SH-SY5Y (cell line): ENCODE results near the gene CEP89.

ENCODE experiments used
- GATA2 ChIP-seq: IDR thresholded peaks from 2 replicates; pipeline ENCODE4 v1.6.1; 2011; ENCODE audit warnings: mild to moderate bottlenecking, low read depth, low read length
- GATA3 ChIP-seq: IDR thresholded peaks from 2 replicates; pipeline ENCODE4 v1.6.1; 2011; ENCODE audit warnings: low read depth, mild to moderate bottlenecking, low read length, moderate library complexity

Gene CEP89

DNA sequence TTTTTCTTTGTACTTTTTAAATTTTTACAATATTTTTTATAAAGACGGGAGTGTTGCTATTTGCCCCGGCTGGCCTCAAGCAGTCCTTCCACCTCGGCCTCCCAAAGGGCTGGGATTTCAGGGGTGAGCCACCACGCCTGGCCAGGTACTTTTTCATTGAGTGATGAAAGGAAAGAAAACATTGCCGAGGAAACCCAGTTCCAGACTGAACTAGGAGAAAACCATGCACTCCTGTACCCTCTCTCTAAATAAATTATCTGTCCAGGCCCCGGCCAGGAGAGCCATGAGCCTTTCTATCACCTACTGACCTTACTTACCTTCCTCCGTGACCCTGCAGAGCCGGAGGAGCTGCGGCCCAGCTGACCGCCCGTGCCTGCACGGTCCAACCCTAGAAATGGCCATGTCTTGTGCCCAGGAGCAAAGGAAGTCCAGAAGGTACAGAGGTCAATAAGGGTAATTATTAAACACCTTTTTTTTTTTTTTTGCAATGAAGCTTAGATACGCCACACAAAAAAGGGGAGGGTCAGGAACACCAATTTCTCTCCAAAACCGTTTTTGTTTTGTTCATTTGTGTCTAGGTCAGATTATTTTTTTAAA is 102.3 kb downstream of the CEP89 start, which contains the start of gene SLC7A9:
Gene SLC7A9 (minus strand): TSS at position 399 of the 597 bp plus-strand sequence. CDS start 1,233 bp downstream, outside the sequence.
- TF ChIP-seq GATA3, result no peak
- TF ChIP-seq GATA2, result no peak

DNA sequence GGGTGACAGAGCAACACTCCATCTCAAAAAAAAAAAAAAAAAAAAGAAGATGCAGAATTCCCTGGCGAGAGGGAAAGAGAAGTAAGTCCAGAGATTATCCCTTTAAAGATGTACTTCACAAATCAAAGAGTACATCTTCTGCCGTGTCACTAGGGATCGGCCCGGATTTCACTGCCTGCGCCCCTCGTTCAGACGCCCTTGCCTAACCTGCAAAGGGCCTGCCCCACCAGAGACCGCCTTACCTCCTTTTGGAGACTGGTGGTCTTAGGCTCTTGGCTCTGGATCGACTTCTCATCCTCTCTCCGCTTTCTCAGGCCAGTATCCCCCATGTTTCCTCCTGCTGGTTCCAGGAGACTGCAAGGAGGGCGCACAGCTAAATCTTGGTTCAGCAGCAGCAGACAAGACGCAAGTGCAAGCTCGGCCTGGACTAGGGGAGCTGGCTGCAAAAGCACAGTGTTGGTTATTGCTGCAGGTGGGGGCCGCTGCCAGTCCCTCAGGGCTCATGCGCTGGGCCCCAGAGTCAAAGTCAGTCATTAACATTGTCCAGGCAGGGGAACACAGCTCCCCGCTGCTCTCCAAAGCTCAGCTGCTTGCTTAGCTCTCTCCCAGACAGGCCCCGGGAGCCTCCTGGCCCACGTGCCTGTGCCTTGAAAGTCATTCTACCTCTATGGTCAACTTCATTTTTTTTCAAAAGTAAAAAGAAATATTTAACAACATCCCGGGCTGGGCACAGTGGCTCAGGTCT is 103.4 kb downstream of the CEP89 start:
- TF ChIP-seq GATA3, result no peak
- no peak for TF ChIP-seq GATA2

DNA sequence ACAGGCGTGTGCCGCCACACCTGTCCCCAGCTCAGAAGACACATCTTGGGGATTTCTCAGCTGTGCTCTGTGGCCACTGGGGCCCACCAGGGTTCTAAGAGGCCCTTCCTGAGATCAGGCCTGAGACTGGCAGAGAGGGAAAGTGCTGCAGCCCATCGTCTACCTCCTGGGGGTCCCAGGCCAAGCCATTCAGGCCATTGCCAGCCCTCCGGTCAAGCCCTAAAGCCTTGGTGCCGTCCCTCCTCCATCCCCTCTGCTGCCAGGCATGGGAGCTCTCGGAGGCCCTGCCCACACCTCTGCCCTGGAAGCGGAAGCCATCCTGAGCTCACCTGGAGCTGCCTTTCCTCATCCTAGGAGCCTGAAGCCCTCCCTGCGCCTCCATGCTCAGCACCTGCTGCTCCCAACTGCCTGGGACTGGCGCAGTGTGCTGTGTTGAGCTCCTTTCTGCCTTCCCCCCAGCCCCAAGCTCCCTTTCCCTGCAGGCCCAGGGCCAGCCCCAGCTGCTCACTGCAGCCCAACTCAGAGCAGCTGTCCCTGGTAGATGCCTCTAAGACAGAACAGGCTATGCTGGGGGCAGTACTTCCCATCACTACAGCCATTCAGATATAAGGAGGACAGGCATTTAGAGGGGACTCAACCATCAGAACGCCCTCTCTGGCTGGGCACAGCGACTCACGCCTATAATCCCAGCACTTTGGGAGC is 105.0 kb downstream of the CEP89 start:
- TF ChIP-seq GATA3, result no peak
- no peak for TF ChIP-seq GATA2

DNA sequence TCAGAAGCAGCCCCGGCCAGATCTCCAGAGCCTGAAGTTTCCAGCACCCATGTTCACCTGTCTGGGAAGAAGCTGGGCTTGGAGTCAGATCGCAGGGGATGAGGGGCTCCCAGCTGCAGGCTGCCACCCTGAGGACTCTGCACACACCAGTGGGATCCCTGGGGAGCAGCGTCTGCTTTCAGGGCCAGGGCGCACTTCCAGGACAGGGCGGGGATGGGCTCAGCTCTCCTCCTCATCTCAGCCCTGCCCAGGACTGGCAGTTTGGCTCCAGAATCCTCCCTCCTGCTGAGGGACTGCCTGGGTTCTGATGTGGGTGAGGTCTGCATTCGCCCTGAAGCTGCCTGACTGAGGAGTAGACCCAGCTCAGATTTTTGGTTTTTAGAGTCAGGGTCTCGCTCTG is 105.7 kb downstream of the CEP89 start:
- TF ChIP-seq GATA2 (no peak), GATA3 (no peak)

DNA sequence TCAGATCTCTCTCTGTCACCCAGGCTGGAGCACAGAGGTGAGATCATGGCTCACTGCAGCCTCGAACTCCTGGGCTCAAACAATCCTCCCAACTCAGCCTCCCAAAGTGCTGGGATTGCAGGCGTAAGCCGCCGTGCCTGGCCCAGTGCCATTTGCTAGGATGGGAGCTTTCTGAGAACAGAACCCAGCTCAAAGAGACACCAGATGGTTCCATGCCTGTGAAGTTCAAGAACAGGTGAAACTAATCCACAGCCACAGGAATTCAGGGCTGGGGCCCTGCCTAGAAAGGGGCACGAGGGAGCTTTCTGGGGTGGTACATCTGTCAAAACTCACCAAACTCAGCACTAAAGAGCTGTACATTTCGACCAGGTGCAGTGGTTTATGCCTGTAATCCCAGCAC is 106.4 kb downstream of the CEP89 start:
- TF ChIP-seq GATA2, result no peak
- no peak for TF ChIP-seq GATA3

DNA sequence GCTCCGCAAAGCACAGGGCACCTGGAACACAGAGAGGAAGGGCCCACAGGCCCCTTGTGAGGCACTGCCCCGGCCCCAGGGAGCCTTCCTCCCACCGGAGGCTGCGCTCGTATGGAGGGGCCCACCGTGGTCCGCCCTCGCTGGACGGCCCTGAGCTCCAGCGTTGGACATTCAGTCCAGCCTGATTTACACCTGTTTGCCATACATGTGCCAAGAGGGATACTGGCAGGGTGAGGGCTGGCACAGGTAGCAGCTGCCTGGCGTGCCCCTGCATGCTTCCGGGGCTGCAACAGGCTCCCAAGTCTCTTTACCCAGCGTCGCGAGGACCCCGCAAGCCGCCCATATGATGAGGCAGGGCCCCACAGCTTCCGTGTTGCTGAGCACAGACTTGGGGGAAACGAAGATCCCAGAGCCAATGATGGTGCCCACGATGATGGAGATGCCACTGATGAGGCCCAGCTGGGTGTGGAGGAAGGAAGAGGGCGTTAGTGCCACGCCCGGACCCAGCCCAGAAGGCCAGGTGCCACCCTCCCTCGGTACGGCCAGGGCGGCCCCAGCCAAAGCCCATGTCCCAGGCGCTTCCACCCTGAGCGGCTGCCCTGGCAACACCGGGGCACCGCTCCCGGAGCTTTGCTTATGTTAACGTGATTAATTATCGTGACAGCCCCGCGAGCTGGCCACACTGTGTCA is 107.3 kb downstream of the CEP89 start:
- TF ChIP-seq GATA2 (no peak), GATA3 (no peak)

DNA sequence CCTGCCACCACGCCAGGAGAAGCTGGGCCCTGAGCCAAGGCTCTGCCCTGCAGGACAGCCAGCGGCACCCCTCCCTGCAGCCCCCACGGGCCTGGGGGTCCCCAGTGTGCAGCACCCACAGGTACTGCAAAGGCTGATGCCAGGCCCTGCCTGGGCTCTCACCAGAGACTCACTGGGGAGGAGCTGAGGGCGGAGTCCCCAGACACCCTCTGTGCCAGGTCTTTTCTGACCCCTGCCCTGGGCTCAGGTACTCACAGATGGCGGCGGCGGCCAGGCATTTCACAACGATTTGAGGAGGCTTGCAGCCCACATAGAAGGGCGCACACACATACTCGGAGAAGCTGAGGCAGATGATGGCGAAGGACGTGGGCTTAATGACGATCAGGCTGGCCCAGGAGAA is 107.9 kb downstream of the CEP89 start:
- TF ChIP-seq GATA2, result no peak
- no peak for TF ChIP-seq GATA3

DNA sequence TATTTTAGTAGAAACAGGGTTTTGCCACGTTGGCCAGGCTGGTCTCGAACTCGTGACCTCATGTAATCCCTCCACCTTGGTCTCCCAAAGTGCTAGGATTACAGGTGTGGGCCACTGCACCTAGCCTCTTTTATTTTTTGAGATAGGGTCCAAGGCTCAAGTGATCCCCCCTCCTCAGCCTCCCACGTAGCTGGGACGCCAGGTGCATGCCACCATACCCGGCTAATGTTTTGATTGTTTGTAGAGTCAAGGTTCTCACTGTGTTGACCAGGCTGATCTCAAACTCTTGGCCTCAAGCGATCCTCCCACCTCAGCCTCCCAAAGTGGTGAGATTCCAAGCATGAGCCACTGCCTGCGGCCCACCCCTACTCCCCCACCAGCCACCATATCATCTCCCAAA is 108.5 kb downstream of the CEP89 start:
- no peak for TF ChIP-seq GATA2
- TF ChIP-seq GATA3, result no peak

DNA sequence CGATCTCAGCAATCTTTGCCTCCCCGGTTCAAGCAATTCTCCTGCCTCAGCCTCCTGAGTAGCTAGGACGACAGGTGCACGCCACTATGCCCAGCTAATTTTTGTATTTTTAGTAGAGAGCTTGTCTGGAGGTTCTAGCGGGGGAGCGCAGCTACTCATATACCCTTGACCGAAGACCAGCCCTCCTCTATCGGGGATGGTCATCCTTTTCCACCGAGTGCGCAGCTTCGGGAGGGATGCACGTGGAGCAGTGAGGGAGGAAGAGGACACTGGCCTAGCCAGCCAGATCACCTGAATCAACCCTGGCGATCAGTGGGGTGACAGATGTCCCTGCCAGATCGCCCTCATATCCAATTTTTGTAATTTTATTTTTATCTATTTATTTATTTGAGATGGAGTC is 109.0 kb downstream of the CEP89 start:
- TF ChIP-seq GATA2 (no peak), GATA3 (no peak)

DNA sequence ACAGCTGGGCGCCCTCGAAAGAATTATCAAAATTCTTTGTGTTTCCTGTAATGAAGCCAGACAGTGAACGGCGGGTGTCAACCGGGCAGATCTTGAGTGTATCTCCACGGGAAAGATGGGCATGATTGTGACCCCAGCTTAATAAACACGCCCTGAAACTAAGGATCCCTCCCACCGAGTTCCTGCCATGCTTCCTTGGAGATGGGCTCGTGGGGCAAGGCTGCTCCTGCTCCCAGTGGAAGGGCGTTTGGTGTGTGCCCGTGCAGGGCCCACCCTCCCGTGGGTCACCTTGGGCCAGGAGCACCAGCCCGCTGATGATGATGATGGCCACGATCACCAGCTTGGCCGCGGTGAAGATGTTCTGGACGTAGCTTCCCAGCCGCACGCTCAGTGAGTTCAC is 109.6 kb downstream of the CEP89 start:
- no peak for TF ChIP-seq GATA3
- TF ChIP-seq GATA2, result no peak

DNA sequence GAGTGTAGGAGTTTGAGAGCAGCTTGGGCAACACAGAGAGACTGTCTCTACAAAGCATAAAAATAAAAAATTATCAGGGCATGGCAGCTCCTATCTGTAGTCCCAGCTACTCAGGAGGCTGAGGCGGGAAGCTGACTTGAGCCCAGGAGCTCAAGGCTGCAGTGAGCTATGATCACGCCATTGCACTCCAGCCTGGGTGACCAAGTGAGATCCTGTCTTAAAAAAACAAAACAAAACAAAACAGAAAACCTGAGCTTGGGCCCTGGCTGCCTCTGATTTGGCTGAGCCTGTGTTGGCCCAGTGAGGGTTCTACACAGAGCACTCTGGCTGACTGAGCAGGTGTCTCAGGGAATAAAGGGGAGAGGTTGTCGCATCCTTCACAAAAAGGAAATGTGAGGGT is 110.2 kb downstream of the CEP89 start:
- no peak for TF ChIP-seq GATA2

DNA sequence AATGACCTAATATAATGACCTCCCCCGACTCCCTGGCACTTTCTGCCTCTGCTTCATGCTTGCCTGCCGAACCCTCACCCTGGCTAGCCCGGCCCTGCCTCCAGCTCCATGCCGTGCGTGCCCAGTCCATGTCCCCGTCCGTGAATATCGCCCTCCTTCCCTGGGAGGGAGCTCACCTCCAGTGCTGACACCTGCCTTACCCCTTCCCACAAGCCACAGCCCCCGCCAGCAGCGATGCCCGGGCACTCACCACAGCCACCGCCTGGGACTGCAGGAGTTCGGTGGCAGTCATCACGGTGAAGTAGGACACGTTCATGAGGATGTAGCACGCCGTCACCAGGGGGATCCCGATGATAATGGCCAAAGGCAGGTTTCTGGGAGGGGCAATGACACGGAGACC is 112.2 kb downstream of the CEP89 start:
- TF ChIP-seq GATA3, result no peak
- no peak for TF ChIP-seq GATA2

DNA sequence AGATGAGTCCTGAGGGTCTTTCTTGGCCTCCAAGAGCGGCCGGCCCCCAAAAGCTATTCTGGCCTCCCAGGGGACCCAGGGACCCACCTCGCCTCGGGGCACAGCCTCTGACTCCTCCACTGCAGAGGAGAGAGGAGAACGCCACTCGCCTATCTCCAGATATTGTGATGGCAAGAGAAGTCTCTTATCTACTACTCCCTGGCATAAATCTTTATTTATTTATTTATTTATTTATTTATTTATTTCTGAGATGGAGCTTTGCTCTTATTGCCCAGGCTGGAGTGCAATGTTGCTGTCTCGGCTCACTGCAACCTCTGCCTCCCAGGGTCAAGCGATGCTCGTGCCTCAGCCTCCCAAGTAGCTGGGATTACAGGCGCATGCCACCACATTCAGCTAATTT is 113.2 kb downstream of the CEP89 start:
- no peak for TF ChIP-seq GATA3
- no peak for TF ChIP-seq GATA2

DNA sequence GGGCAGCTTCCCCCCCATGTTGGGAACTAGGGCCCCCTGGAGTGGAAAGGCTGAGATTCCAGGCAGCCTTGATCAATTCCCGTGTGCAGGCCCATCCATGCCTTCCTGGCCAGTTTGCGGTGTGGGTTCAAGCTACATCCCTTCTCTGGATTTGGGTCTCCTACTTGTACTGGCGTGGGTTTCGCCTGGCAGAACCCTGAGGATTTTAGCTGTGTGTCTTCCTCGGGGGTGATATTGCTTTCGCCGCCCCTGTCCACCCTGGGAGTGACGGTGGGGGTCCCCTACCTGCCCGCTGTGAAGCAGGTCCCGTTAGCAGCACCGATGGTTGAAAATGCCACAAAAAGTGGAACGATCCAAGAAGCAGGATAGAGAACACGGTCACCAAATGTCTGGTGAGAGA is 113.6 kb downstream of the CEP89 start:
- TF ChIP-seq GATA2 (no peak), GATA3 (no peak)
